SU-DHL-6 (cell line): ENCODE measurements around the gene SLC16A3.
A peak's percentile ranks its signal among the peaks of the same experiment; 100 is the strongest.

Experiments used
- H2AFZ ChIP-seq: fragments of 200-600 bp; sonication (generic); 2 replicates; pipeline ENCODE4 v1.6.1; 2014; ENCODE audit warnings: low read depth, mild to moderate bottlenecking, moderate library complexity, mixed read lengths, antibody characterized with exemption, low read length; ENCODE audit not compliant: severe bottlenecking
- H3F3A ChIP-seq: fragments of 200-600 bp; shearing (Covaris generic); 2 replicates; pipeline ENCODE4 v1.6.0; 2016; ENCODE audit warnings: antibody characterized with exemption, mild to moderate bottlenecking; ENCODE audit not compliant: insufficient read depth
- H3K27ac ChIP-seq: fragments of 200-600 bp; sonication (generic); 2 replicates; pipeline ENCODE4 v1.5.1; 2016; ENCODE audit warnings: low read depth, mild to moderate bottlenecking, low read length, moderate library complexity, mixed read lengths
- H3K27me3 ChIP-seq: fragments of 200-600 bp; sonication (generic), shearing (Covaris generic); 2 replicates; pipeline ENCODE4 v1.6.0; 2014; ENCODE audit warnings: mild to moderate bottlenecking, low read length
- H3K36me3 ChIP-seq: fragments of 200-600 bp; sonication (generic); 2 replicates; pipeline ENCODE4 v1.6.1; 2014; ENCODE audit warnings: mild to moderate bottlenecking, low read length, mixed read lengths
- H3K4me2 ChIP-seq: fragments of 300-600, 200-600 bp; shearing (Covaris generic), sonication (generic); 2 replicates; pipeline ENCODE4 v1.6.0; 2014; ENCODE audit warnings: low read length, low read depth, mild to moderate bottlenecking; ENCODE audit not compliant: poor library complexity, severe bottlenecking
- H3K4me3 ChIP-seq: fragments of 200-600 bp; sonication (generic); 2 replicates; pipeline ENCODE4 v1.5.1; 2014; ENCODE audit warnings: antibody characterized with exemption, low read length, mild to moderate bottlenecking, mixed read lengths; ENCODE audit not compliant: insufficient read depth, poor library complexity, severe bottlenecking
- H3K79me2 ChIP-seq: fragments of 200-600 bp; sonication (generic); 2 replicates; pipeline ENCODE4 v1.6.1; 2014; ENCODE audit warnings: mild to moderate bottlenecking, low read length, moderate library complexity; ENCODE audit not compliant: insufficient read depth
- H3K9ac ChIP-seq: fragments of 200-600 bp; sonication (generic); 2 replicates; pipeline ENCODE4 v1.7.0; 2014; ENCODE audit warnings: mild to moderate bottlenecking, low read length
- H3K9me2 ChIP-seq: fragments of 200-600 bp; sonication (generic); replicated peaks from 2 replicates; pipeline ENCODE4 v1.6.1; 2014; ENCODE audit warnings: low read length; ENCODE audit not compliant: insufficient read depth
- H3K9me3 ChIP-seq: fragments of 200-600 bp; sonication (generic); 2 replicates; pipeline ENCODE4 v1.6.1; 2014; ENCODE audit warnings: low read length, mixed read lengths; ENCODE audit not compliant: insufficient read depth
- H4K20me1 ChIP-seq: fragments of 200-600 bp; sonication (generic); 2 replicates; pipeline ENCODE4 v1.6.1; 2014; ENCODE audit warnings: low read depth, mild to moderate bottlenecking, antibody characterized with exemption, low read length, moderate library complexity, mixed read lengths
- EZH2phosphoT487 ChIP-seq: fragments of 200-600 bp; sonication (generic), shearing (Covaris generic); conservative IDR thresholded peaks from 2 replicates; pipeline ENCODE4 v1.6.1; 2018; ENCODE audit warnings: mild to moderate bottlenecking, antibody characterized with exemption, low read length, moderate library complexity, mixed read lengths
- TF ChIP-seq, protein P1 (sequence below): fragments of 200-600 bp; sonication (generic); IDR thresholded peaks from one replicate; pipeline ENCODE4 v1.5.1; 2017; ENCODE audit warnings: antibody characterized with exemption, mild to moderate bottlenecking, low read length, moderate library complexity; ENCODE audit not compliant: insufficient read depth, poor library complexity, severe bottlenecking

The SLC16A3 gene

DNA sequence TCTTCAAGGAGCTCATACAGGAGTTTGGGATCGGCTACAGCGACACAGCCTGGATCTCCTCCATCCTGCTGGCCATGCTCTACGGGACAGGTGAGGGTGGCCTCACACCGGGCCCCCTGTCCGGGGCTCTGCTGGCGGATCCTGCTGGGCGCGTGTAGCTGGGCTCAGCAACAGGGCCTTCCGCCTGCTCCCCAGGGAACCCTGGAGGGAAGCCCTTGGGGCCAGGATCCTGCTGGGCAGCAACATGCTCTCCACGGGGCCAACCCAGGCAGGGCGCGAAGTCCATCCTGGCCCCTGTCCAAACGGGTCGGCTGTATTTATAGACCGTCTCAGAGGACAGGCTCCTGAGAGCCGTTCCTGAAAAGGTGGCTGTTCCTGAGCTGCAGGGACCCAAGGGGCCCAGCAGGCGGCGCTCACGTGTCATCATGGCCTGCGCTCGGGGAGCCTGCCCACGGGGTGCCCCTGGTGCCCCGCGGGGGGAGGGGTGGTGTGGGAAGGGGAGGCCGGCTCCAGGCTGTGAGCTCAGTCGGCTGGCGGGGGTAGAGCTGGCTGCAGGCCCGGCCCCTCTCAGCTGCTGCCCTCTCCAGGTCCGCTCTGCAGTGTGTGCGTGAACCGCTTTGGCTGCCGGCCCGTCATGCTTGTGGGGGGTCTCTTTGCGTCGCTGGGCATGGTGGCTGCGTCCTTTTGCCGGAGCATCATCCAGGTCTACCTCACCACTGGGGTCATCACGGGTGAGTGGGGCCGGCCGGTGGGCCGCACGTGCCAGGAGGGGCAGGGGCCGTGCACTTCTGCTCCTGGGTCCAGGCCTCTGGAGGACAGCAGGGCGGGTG is 7.5 kb downstream of the SLC16A3 start:
- Histone ChIP-seq H3K4me2 (no peak overlapping the region), H4K20me1 (no peaks in the 10 kb centered on the region), H3K9me2 (no peaks in the 10 kb centered on the region), H3K27ac (no peak overlapping the region), H3K9me3 (no peaks in the 10 kb centered on the region), H3F3A (no peaks in the 10 kb centered on the region), H3K9ac (no peak overlapping the region), H3K4me3 (no peak overlapping the region), H3K27me3 (no peaks in the 10 kb centered on the region), H3K36me3 (no peaks in the 10 kb centered on the region), H2AFZ (no peak overlapping the region), H3K79me2 (no peaks in the 10 kb centered on the region)
- no peak for TF ChIP-seq EZH2phosphoT487
- TF ChIP-seq, protein P1, sequence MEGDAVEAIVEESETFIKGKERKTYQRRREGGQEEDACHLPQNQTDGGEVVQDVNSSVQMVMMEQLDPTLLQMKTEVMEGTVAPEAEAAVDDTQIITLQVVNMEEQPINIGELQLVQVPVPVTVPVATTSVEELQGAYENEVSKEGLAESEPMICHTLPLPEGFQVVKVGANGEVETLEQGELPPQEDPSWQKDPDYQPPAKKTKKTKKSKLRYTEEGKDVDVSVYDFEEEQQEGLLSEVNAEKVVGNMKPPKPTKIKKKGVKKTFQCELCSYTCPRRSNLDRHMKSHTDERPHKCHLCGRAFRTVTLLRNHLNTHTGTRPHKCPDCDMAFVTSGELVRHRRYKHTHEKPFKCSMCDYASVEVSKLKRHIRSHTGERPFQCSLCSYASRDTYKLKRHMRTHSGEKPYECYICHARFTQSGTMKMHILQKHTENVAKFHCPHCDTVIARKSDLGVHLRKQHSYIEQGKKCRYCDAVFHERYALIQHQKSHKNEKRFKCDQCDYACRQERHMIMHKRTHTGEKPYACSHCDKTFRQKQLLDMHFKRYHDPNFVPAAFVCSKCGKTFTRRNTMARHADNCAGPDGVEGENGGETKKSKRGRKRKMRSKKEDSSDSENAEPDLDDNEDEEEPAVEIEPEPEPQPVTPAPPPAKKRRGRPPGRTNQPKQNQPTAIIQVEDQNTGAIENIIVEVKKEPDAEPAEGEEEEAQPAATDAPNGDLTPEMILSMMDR = peak; percentile 71

DNA sequence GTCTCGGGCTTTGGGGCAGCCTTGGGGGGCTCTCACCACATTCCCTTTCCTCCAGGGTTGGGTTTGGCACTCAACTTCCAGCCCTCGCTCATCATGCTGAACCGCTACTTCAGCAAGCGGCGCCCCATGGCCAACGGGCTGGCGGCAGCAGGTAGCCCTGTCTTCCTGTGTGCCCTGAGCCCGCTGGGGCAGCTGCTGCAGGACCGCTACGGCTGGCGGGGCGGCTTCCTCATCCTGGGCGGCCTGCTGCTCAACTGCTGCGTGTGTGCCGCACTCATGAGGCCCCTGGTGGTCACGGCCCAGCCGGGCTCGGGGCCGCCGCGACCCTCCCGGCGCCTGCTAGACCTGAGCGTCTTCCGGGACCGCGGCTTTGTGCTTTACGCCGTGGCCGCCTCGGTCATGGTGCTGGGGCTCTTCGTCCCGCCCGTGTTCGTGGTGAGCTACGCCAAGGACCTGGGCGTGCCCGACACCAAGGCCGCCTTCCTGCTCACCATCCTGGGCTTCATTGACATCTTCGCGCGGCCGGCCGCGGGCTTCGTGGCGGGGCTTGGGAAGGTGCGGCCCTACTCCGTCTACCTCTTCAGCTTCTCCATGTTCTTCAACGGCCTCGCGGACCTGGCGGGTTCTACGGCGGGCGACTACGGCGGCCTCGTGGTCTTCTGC is 8.4 kb downstream of the SLC16A3 start:
- Histone ChIP-seq H2AFZ (no peak overlapping the region), H3K9ac (no peak overlapping the region), H3K79me2 (no peaks in the 10 kb centered on the region), H3K4me3 (no peak overlapping the region), H3K9me3 (no peaks in the 10 kb centered on the region), H3K4me2 (no peak overlapping the region), H3K9me2 (no peaks in the 10 kb centered on the region), H3F3A (no peaks in the 10 kb centered on the region), H3K36me3 (no peaks in the 10 kb centered on the region), H3K27ac (no peak overlapping the region), H4K20me1 (no peaks in the 10 kb centered on the region), H3K27me3 (no peaks in the 10 kb centered on the region)
- TF ChIP-seq, protein P1 = no peak
- no peak for TF ChIP-seq EZH2phosphoT487

DNA sequence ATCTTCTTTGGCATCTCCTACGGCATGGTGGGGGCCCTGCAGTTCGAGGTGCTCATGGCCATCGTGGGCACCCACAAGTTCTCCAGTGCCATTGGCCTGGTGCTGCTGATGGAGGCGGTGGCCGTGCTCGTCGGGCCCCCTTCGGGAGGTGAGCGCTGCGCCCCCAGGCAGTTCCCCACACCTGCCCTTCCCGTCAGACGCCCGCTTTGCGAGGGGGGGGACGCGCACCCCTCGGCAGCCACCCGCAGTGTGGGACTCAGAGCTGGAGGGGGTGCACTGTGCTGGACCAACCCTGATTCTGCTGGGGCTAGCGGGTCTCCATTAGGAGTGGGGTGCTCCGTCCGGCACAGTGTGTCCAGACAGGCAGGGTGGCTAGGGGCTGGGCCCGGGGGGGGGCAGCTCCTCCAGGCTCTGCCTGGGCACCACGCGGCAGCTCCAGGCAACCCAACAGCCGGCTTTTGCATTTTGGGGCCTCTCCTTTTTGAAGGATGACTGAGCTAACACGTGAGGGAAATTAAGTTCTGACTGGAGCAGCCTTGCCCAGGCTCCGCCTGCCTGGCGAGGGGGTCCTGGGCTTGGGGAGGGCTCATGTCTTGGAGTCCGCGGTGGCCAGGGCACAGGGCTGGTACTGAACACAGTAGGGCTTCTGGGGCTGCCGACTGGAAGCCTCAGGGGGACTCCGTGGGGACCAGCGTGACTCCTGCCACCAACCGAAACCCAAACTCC is 9.1 kb downstream of the SLC16A3 start:
- H4K20me1 ChIP-seq = no peaks in the 10 kb centered on the region

More for the DNA sequence above, 9.1 kb downstream of the SLC16A3 start:
- no peak overlapping the region for H2AFZ ChIP-seq
- H3F3A ChIP-seq = no peaks in the 10 kb centered on the region
- H3K4me3 ChIP-seq = no peak overlapping the region
- H3K4me2 ChIP-seq = no peak overlapping the region
- H3K27me3 ChIP-seq = no peaks in the 10 kb centered on the region
- TF ChIP-seq, protein P1 = no peak
- TF ChIP-seq EZH2phosphoT487 = no peak
- H3K9me2 ChIP-seq = no peaks in the 10 kb centered on the region
- no peaks in the 10 kb centered on the region for H3K9me3 ChIP-seq
- H3K9ac ChIP-seq = no peak overlapping the region
- H3K36me3 ChIP-seq = no peaks in the 10 kb centered on the region
- no peaks in the 10 kb centered on the region for H3K79me2 ChIP-seq
- no peak overlapping the region for H3K27ac ChIP-seq
